Peyer's patch (tissue), 4 donors: Measurements from ENCODE around the gene SNX6. TPM values are rescaled to one million over a fixed set of nuclear protein-coding genes. Genes with fewer than 3 reads are reported as not detected.

Experiments
- DNase-seq, 3 donors: peaks; one replicate each; pipeline ENCODE4 v3.0.0-alpha.2; 2017 to 2019
- H3K27ac ChIP-seq, 4 donors: fragments of 200-600 bp; sonication (generic); one replicate each; pipeline ENCODE4 v1.5.1; 2016 to 2019
- H3K27me3 ChIP-seq, 2 donors: fragments of 200-600 bp; sonication (generic); one replicate each; pipeline ENCODE4 v1.5.1; 2019
- H3K36me3 ChIP-seq, 3 donors: fragments of 200-600 bp; sonication (generic); one replicate each; pipeline ENCODE4 v1.5.1; 2016 to 2019
- H3K4me1 ChIP-seq, 4 donors: fragments of 200-600 bp; sonication (generic); one replicate each; pipeline ENCODE4 v1.5.1; 2016 to 2019
- H3K4me3 ChIP-seq, 4 donors: fragments of 200-600 bp; sonication (generic); 1 replicate in 3 of 4; 2 replicates in 1 of 4; pipeline ENCODE4 v1.5.1; 2016 to 2019; ENCODE audit warnings: mild to moderate bottlenecking in 1 of 4
- H3K9me3 ChIP-seq, 4 donors: fragments of 200-600 bp; sonication (generic); one replicate each; pipeline ENCODE4 v1.5.1; 2016 to 2019; ENCODE audit warnings: mild to moderate bottlenecking in 1 of 4
- CTCF ChIP-seq, 6 experiments: fragments of 450-650 bp in 4 of 6; fragments of 200-600 bp in 2 of 6; sonication (generic) in 1 of 6; IDR thresholded peaks; one replicate each; pipeline ENCODE4 v1.5.1; 2017 to 2019; ENCODE audit warnings: antibody characterized with exemption in 6 of 6, mild to moderate bottlenecking in 3 of 6, moderate library complexity in 1 of 6
- POLR2A ChIP-seq, 2 donors: fragments of 450-650 bp; IDR thresholded peaks; one replicate each; pipeline ENCODE4 v1.5.1; 2017; ENCODE audit warnings: antibody characterized with exemption in 2 of 2, mild to moderate bottlenecking in 2 of 2, moderate library complexity in 2 of 2
- total RNA-seq, 4 donors: library from RNA; depleted of rRNA; stranded (reverse); fragments of >200 nt; gene quantifications; one replicate each; pipeline ENCODE4 v1.1.0, GENCODE V29; 2016

SNX6 gene
- total RNA-seq, 4 donors from 2014 or later, result 46.8 to 90.2 (median 64.9) TPM

GRCh38 chr14:34620115-34620514 is 9.8 kb downstream of the SNX6 start:
- no peak for DNase-seq
- TF ChIP-seq CTCF (IDR thresholded peaks at IDR 0.05), result no peak
- TF ChIP-seq POLR2A (IDR thresholded peaks at IDR 0.05), result no peak

GRCh38 chr14:34619471-34619870 is 10.5 kb downstream of the SNX6 start:
- Histone ChIP-seq H3K27ac (no peak overlapping the region), H3K27me3 (no peaks in the 10 kb centered on the region), H3K36me3 (peaks cover 0 to 33% (median 0%) of the 10 kb centered on the region in 3 donors), H3K4me3 (no peak overlapping the region), H3K9me3 (no peaks in the 10 kb centered on the region), H3K4me1 (peaks cover 0 to 13% (median 0%) of the 10 kb centered on the region in 4 donors)
- DNase-seq, result no peak
- TF ChIP-seq CTCF (IDR thresholded peaks at IDR 0.05) (no peak), POLR2A (IDR thresholded peaks at IDR 0.05) (no peak)

More at GRCh38 chr14:34620115-34620514, 9.8 kb downstream of the SNX6 start:
- Histone ChIP-seq H3K36me3 (peaks cover 0 to 39% (median 0%) of the 10 kb centered on the region in 3 donors), H3K27ac (no peak overlapping the region), H3K27me3 (no peaks in the 10 kb centered on the region), H3K4me1 (peaks cover 0 to 13% (median 0%) of the 10 kb centered on the region in 4 donors), H3K4me3 (no peak overlapping the region), H3K9me3 (no peaks in the 10 kb centered on the region)

GRCh38 chr14:34616360-34616759 is 13.6 kb downstream of the SNX6 start:
- Histone ChIP-seq H3K36me3 (peaks cover 0 to 30% (median 0%) of the 10 kb centered on the region in 3 donors), H3K4me1 (peaks cover 0 to 13% (median 0%) of the 10 kb centered on the region in 4 donors), H3K27me3 (no peaks in the 10 kb centered on the region), H3K9me3 (no peaks in the 10 kb centered on the region), H3K27ac (no peak overlapping the region), H3K4me3 (no peak overlapping the region)
- no peak for TF ChIP-seq CTCF (IDR thresholded peaks at IDR 0.05)
- no peak for TF ChIP-seq POLR2A (IDR thresholded peaks at IDR 0.05)
- DNase-seq, result no peak

GRCh38 chr14:34615507-34615906 is 14.4 kb downstream of the SNX6 start:
- H3K36me3 ChIP-seq, result peaks cover 0 to 26% (median 0%) of the 10 kb centered on the region in 3 donors
- TF ChIP-seq POLR2A (IDR thresholded peaks at IDR 0.05), result no peak
- DNase-seq, result no peak
- H3K9me3 ChIP-seq, result no peaks in the 10 kb centered on the region
- H3K27me3 ChIP-seq, result no peaks in the 10 kb centered on the region
- H3K4me1 ChIP-seq, result peaks cover 0 to 11% (median 0%) of the 10 kb centered on the region in 4 donors
- H3K4me3 ChIP-seq, result no peak overlapping the region
- H3K27ac ChIP-seq, result no peak overlapping the region

GRCh38 chr14:34614638-34615037 is 15.3 kb downstream of the SNX6 start:
- TF ChIP-seq CTCF (IDR thresholded peaks at IDR 0.05) (no peak), POLR2A (IDR thresholded peaks at IDR 0.05) (no peak)
- Histone ChIP-seq H3K36me3 (peaks cover 0 to 24% (median 0%) of the 10 kb centered on the region in 3 donors), H3K9me3 (no peaks in the 10 kb centered on the region), H3K4me1 (peaks cover 0 to 4% (median 0%) of the 10 kb centered on the region in 4 donors), H3K4me3 (no peak overlapping the region), H3K27ac (no peak overlapping the region), H3K27me3 (no peaks in the 10 kb centered on the region)
- no peak for DNase-seq

GRCh38 chr14:34610101-34610500 is 19.8 kb downstream of the SNX6 start:
- TF ChIP-seq POLR2A (IDR thresholded peaks at IDR 0.05) (no peak), CTCF (IDR thresholded peaks at IDR 0.05) (no peak)
- Histone ChIP-seq H3K4me3 (no peak overlapping the region), H3K9me3 (no peaks in the 10 kb centered on the region), H3K4me1 (no peaks in the 10 kb centered on the region), H3K27me3 (no peaks in the 10 kb centered on the region), H3K36me3 (peaks cover 0 to 49% (median 0%) of the 10 kb centered on the region in 3 donors), H3K27ac (no peak overlapping the region)
- DNase-seq, result no peak
